HEK293T (cell line): Measurements from ENCODE around the gene CDC37.

Experiments used
- CTCF ChIA-PET: fragments of 350-600 bp; formaldehyde crosslinking; extraction: SDS; loops from one replicate; lab custom pipeline; 2021; ENCODE audit warnings: antibody characterized with exemption, inconsistent platforms; lab: Yijun Ruan, JAX
- POLR2A ChIA-PET: fragments of 350-600 bp; formaldehyde crosslinking; extraction: SDS; loops from one replicate; lab custom pipeline; 2020; ENCODE audit warnings: antibody characterized with exemption, inconsistent platforms; lab: Yijun Ruan, JAX
- DNase-seq: peaks from one replicate; pipeline ENCODE4 v3.0.0; 2012; ENCODE audit warnings: mixed read lengths; ENCODE audit errors: extremely low spot score
- ARNT ChIP-seq: fragments of 450-650 bp; IDR thresholded peaks from 2 replicates; pipeline ENCODE4 v1.6.1; 2017; ENCODE audit warnings: mild to moderate bottlenecking
- BHLHE40 ChIP-seq: fragments of 450-650 bp; IDR thresholded peaks from 2 replicates; pipeline ENCODE4 v1.6.1; 2016; ENCODE audit warnings: mild to moderate bottlenecking, moderate library complexity, borderline replicate concordance
- CTBP1 ChIP-seq: fragments of 450-650 bp; IDR thresholded peaks from 2 replicates; pipeline ENCODE4 v1.6.1; 2016; ENCODE audit warnings: borderline replicate concordance
- ELF4 ChIP-seq: fragments of 450-650 bp; IDR thresholded peaks from 2 replicates; pipeline ENCODE4 v1.6.1; 2017; ENCODE audit warnings: antibody characterized with exemption
- FOXA1 ChIP-seq: fragments of 450-650 bp; IDR thresholded peaks from 2 replicates; pipeline ENCODE4 v1.6.1; 2016; ENCODE audit warnings: mild to moderate bottlenecking
- FOXK2 ChIP-seq: fragments of 450-650 bp; IDR thresholded peaks from 2 replicates; pipeline ENCODE4 v1.6.1; 2016; ENCODE audit warnings: mild to moderate bottlenecking
- FOXM1 ChIP-seq: fragments of 450-650 bp; IDR thresholded peaks from 2 replicates; pipeline ENCODE4 v1.6.1; 2017; ENCODE audit warnings: mild to moderate bottlenecking, borderline replicate concordance
- HDGF ChIP-seq: fragments of 450-650 bp; IDR thresholded peaks from 2 replicates; pipeline ENCODE4 v1.6.1; 2017; ENCODE audit warnings: antibody characterized with exemption, borderline replicate concordance
- L3MBTL2 ChIP-seq: fragments of 450-650 bp; conservative IDR thresholded peaks from 2 replicates; pipeline ENCODE4 v1.6.1; 2016; ENCODE audit warnings: mild to moderate bottlenecking
- LEF1 ChIP-seq: fragments of 450-650 bp; IDR thresholded peaks from 2 replicates; pipeline ENCODE4 v1.6.1; 2017; ENCODE audit warnings: mild to moderate bottlenecking, borderline replicate concordance
- NFRKB ChIP-seq: fragments of 450-650 bp; IDR thresholded peaks from 2 replicates; pipeline ENCODE4 v1.6.1; 2016; ENCODE audit warnings: mild to moderate bottlenecking, moderate library complexity
- PKNOX1 ChIP-seq: fragments of 450-650 bp; IDR thresholded peaks from 2 replicates; pipeline ENCODE4 v1.6.1; 2016
- SP1 ChIP-seq: fragments of 450-650 bp; IDR thresholded peaks from 2 replicates; pipeline ENCODE4 v1.6.1; 2017
- SUZ12 ChIP-seq: fragments of 450-650 bp; IDR thresholded peaks from 2 replicates; pipeline ENCODE4 v1.6.1; 2016; ENCODE audit warnings: mild to moderate bottlenecking
- TARDBP ChIP-seq: fragments of 450-650 bp; IDR thresholded peaks from 2 replicates; pipeline ENCODE4 v1.6.1; 2016
- ZNF384 ChIP-seq: fragments of 450-650 bp; IDR thresholded peaks from 2 replicates; pipeline ENCODE4 v1.6.1; 2016

The CDC37 gene

DNA sequence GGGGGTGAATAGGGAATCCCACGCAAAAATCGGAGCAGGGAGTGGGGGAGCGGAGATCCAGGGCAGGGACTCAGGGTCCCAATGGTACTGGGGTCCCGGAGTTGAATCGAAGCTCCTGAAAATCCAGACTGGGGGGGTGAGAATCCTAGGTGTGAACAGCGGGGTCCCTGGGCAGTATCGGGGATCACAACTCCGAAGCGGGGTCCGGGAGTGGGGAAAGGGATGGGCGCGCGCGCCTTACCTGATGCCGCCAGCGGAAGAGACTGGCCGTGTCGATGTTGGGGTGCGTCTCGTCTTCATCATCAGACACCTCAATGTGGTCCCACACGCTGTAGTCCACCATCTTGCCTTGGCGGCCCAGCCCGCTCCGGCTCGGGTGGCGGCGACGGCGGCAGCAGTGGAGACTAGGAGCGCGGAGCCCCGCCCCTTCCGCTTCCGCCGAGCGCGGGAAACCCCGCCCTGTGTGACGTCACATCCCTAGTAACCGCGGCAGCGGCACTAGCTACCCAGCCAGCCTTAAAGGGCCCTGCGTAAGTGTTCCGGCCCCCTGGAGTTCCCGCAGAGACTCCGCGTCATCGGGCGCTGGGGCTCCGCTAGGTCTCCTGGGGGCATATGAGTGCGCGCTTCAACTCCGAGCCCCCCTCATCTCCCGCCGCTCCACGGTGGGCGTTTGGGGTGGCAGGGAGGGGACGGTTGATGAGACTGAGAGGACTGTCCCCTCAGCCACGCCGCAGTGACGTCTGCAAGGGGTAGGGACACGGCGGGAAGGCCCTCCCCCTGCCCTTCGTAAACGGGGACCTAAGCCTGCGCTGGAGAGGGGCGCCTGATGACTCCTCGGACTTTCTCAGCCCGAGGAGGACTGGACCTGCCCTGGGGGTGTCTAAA is at the start of gene CDC37:
CDC37 (minus strand) TSS at position 406 of the 885 bp plus-strand sequence; CDS start at position 343, 63 bp downstream.
- POLR2A ChIA-PET: interaction anchor here (0.5 to 2.8 kb wide), 6 partner anchors 14 to 144 kb away, joined by 3 to 17 read pairs (median 4); partner anchors contain the start of gene TYK2
- CTCF ChIA-PET: interaction anchor here (0.6 to 5.9 kb wide), 9 partner anchors 9 to 296 kb away, joined by 3 to 71 read pairs (median 4); partner anchors contain the start of gene TYK2
- TF ChIP-seq ELF4: peak; percentile 52
- no peak for TF ChIP-seq NFRKB
- TF ChIP-seq ARNT: no peak
- TF ChIP-seq L3MBTL2: peak; percentile 26; the same call in 1 of the 2 replicates
- no peak for TF ChIP-seq FOXA1
- no peak for TF ChIP-seq SUZ12
- TF ChIP-seq SP1: no peak
- no peak for TF ChIP-seq TARDBP
- peak; percentile 99 for DNase-seq

GRCh38 chr19:10450853-10451609 is 47.7 kb upstream of the CDC37 start:
- DNase-seq: peak; percentile 69
- CTCF ChIA-PET: no interaction called here
- TF ChIP-seq L3MBTL2: peak; percentile 45; the same call in 1 of the 2 replicates
- no peak for TF ChIP-seq FOXK2
- TF ChIP-seq ELF4: no peak
- TF ChIP-seq SUZ12: no peak
- no peak for TF ChIP-seq SP1
- no peak for TF ChIP-seq LEF1
- TF ChIP-seq HDGF: no peak
- POLR2A ChIA-PET: interaction anchor here (0.7 kb wide), 1 partner anchor 385 kb away, joined by 3 read pairs; the partner anchor contains the start of gene TMED1

- TF ChIP-seq ELF4 (no peak), HDGF (no peak), FOXK2 (no peak), BHLHE40 (no peak), TARDBP (no peak), FOXM1 (no peak), PKNOX1 (no peak), SUZ12 (no peak), NFRKB (no peak), ARNT (no peak), SP1 (no peak), CTBP1 (no peak), FOXA1 (no peak), L3MBTL2 (no peak), ZNF384 (no peak), LEF1 (no peak)
- no peak for DNase-seq
- CTCF ChIA-PET: no interaction called here
- POLR2A ChIA-PET: no interaction called here
Observed at GRCh38 chr19:10450191-10450852, 47.0 kb upstream of the CDC37 start.

DNA sequence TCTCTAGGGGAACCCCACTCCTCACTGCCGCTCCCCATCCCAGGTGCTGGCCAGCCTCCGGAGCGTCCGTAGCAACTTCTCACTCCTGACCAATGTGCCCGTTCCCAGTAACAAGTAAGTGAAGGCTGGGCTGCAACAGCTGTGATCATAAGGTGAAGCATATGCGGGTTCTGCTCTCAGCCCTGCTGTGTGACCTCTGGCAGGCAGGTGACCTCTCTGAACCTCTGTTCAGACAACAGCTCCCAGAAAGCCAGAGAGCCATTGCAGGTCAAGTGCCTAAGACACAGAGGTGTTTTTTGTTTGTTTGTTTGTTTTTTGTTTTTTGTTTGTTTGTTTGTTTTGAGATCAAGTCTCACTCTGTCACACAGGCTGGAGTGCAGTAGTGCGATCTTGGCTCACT is 45.7 kb upstream of the CDC37 start:
- TF ChIP-seq TARDBP (no peak), SUZ12 (no peak), SP1 (no peak), BHLHE40 (no peak), HDGF (no peak), ARNT (no peak), NFRKB (no peak), L3MBTL2 (no peak), FOXA1 (no peak), ELF4 (no peak), LEF1 (no peak), ZNF384 (no peak), FOXM1 (no peak), PKNOX1 (no peak), CTBP1 (no peak), FOXK2 (no peak)
- no peak for DNase-seq
- POLR2A ChIA-PET: no interaction called here
- CTCF ChIA-PET: no interaction called here

DNA sequence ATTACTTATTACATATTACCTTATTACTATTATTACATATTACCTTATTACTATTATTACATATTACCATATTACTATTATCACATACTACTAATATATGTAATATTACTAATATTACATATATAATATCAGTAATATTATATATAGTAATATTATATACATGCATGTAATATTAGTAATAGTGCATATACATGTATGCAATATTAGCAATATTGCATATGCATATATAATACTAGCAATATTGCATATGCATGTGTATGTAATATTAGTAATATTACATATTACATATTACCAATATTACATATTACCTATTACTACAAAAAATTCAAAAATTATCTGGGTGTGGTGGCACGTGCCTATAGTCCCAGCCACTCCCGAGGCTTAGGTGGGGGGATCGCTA is 39.4 kb upstream of the CDC37 start:
- ChIA-PET CTCF (no interaction called here), POLR2A (no interaction called here)
- TF ChIP-seq LEF1: no peak
- TF ChIP-seq FOXK2: no peak
- no peak for TF ChIP-seq PKNOX1
- TF ChIP-seq NFRKB: no peak
- TF ChIP-seq FOXA1: no peak
- no peak for TF ChIP-seq FOXM1
- TF ChIP-seq SUZ12: no peak
- TF ChIP-seq SP1: no peak
- no peak for TF ChIP-seq ELF4
- no peak for TF ChIP-seq HDGF
- no peak for TF ChIP-seq TARDBP
- no peak for TF ChIP-seq ARNT
- TF ChIP-seq ZNF384: no peak
- no peak for TF ChIP-seq BHLHE40
- TF ChIP-seq L3MBTL2: no peak
- TF ChIP-seq CTBP1: no peak
- no peak for DNase-seq
